ENCODE measurements around the gene ITSN1.

The ITSN1 gene

DNA sequence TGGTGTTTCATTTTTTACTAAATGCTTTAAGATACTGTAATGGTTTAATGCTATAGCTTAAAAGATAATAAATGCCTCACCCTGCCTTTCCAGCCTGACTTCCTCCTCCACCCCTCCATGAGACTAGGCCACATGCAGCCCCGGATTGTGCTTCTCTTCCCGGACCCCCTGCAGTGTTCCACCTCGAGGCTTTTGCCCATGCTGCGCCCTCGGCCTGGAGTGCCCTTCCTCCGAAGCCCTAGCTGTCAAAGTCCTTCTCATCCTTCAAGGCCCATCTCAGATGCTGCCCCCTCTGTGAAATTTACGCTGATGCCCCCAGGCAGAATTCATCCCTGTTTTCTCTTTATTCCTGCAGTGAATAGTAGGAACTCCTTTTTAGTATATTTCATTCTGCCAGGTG lies 174.8 kb downstream of the ITSN1 start:
- no peak for DNase-seq

DNA sequence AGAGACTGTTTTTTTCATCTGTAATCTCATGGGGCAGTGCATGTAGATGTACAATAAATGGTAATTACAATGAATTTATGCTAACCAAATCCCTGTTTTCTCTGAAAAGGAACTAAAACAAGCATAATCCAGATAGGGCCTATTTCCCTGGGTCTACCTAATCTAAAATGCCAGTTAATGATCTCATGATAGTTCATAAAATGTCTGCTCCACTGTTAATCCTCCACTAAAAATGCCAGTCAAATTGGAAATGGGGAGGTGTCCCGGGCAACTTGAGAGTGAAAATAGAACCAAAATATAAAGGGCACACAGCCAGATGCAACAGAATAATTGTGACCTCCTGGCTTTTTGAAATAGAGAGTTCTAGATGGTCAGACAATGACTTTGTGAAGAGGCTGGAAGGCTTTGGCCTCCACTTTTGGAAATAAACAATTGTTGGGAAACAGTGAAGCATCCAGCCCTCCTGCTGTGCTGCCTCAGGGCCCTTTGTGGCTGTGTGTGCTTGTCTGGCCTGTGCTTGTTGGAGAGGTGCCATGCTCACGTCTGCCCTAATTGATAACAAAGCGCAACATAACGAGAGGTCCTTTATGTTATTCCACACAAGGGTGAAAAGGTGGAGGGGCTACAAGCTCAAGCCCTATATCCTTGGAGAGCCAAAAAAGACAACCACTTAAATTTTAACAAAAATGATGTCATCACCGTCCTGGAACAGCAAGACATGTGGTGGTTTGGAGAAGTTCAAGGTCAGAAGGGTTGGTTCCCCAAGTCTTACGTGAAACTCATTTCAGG lies 175.6 kb downstream of the ITSN1 start:
- peak; percentile 79 for DNase-seq

DNA sequence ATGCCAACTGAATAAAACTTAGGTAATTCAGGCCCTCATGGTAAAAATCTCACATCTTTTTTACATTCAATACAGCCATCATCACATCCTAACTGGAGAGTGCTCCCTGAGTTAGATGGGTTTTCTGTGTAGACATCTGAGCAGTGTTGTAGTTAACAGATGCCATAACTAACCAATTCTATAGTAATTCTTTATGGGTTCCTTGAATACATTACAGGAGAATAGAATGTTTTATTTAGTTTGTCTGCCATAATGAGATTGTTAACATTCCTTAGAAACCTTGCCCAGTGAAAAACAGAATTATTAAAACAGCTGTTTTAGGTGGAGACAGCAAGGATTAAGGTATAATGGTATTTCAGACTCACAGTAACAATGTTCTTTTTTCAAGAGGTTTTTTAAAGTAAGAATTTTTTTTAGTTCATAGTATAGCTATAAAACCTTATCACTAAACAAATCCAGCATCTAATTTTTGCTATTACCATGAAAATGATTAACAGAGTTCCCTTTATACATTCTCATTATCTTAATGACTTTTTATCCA lies 178.0 kb downstream of the ITSN1 start:
- DNase-seq: no peak

DNA sequence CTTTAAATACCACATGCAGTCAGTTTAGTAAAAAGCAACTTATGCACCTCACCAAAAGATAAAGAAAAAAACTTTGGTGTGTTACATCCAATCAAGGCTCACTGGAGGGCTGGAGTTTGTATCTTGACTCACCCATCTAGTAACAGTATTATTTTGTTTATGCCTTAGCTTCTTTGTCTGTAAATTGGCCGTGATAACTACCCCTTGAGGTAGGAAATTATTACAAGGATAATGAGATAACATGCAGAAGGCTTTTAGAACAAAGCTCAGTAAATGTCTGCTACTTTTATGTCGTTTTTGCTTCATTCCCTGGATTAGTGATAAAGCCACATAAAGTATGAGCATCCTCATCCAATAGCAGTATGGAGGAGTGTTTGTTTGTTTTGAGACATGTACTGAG lies 178.5 kb downstream of the ITSN1 start:
- no peak for DNase-seq

DNA sequence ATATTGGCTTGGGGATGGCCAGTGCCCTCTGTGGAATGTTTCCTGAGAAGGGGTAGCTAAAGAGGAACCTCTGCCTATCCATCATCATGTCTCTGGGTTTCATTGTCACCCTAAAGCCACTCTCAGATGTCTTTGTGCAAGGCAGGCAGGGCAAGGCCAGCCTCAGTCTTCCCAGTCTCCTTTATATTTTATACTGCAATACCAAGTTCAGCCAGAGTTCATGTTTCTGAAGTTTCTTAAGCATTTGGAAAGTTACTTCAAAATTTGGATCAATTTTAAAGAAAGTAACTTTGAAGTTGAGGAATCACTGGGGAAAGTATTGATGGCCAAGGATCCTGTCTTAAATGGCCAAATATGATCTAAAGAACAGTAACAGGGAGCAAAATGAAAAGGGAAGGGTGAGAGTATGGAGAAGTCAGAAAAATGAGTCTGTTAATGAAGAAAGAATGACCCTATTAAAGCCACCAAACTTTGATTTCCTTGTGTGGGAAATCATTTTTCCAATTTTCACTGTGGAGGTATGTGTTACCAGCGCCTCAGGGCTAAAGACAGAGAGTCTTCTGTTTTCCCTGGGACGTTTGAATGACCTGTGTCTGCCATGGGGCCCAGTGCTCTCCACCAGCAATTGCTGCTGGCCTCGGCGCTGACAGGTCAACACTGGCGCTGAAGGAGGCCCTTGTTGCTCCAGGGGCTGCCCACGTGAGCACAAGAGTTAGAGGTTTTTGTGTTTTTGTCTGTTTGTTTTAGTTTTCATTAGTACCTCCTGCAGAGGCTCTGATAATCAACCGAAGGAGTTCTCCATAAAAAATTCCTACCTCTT lies 179.4 kb downstream of the ITSN1 start:
- no peak for DNase-seq

DNA sequence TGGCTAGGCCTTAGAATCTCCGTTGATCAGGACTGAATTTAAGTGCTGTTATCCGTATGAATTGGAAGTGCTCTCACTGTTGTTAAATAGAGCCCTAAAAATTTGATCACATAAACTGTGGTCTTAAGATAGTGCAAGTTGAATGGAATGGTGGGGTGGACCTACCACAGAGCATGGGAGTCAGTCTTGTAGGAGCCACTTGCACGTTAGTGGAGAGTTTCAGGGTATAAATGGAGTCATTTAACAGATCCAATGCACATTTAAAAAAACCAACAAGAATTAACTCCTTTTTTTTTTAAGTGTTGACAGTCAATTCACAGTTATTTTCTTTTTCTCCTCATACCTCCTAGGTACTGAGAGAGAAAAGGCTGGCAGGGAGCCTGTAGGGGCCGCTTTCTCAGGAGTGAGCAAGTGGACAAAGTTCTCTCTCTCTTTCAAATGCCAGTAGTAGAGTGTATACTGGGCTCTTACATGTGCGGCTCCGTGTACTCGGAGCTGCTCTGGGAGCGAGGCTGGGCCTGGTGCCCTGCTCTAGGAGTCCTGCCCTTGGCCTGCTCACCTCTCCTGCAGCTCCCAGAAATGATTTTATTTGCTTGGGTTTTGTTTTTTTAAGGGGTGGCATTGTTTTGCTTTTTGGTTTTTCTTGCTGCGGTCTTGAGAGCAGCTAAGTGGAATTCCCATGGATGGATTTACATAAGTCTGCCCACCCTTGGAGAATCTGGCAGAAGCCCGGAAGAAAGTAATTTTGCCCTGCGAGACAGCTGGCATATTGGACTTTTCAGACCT lies 182.0 kb downstream of the ITSN1 start:
- no peak for DNase-seq

DNA sequence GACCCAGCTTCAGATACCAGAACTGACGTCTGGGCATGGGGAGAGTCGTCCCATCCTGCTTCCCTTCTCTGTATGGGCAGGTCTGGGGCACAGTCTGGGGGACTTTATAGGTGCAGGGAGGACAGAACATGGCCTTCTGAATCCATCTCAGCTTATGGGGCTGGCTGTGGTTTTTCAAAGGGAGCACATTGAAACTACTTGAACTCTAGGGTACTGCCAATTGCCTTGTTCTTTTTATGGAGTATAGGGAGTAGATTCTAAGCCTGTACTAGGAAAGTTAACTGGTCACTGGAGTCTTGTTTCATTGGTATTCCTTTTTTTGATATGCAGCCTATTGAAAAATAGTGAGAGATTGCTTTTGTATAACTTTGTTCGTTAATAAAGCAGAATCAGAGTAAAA lies 183.1 kb downstream of the ITSN1 start:
- no peak for DNase-seq

DNA sequence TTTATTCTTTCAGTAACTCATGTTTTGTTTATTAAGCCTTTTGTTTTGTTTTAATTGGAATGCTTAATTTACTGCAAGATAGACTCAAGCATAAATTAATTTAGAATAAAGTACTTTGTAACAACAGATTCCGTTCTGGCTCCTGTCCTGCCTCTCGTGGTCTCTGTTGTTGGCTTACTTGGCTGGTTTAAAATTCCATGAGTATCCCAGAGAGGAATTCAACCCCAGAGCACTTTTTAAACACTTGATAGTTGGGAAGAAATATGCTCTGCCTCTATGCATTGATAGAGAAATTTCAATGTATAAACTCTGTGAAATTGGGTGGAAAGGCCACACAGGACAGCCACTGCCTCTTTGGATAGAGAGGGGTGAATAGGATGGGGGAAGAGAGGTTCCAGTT lies 183.6 kb downstream of the ITSN1 start:
- no peak for DNase-seq

DNA sequence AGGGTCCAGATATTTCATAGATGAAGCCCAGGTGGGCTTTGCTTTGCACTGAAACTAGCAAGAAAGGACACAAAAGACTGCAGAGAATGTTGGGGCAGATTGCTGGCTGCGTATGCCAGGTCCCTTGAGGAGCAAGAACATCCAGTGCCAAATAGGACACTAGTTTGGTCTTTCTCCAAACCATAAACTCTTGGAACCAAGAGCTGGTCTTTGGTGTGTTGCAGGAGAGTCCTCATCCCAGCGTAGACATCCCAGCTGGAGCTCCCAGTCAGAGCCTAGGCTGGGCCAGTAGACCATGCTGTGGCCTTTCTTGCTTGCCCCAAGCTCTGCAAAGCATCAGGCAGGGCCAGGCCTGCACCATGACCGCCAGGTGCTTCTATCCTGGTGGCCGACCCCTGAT lies 185.8 kb downstream of the ITSN1 start:
- no peak for DNase-seq

DNA sequence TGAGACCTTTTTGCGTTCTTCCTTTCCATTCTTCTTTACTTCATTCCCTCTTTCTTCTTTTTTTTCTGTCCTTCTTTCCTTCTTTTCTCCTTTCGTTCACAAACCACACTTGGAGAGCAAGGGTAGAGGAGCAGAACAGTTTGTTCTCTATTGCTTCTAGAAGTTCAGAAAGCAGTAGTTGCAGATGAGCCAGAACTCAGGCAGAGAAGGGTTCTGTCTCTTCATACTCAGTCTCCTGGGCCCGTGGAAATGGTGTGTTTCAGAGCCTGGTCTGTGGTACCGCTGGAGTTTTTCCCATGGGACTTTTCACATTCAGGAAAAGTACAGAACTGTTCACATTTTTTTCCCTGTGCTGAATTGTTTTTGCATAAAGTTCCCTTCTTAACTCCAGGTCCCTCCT lies 186.3 kb downstream of the ITSN1 start:
- no peak for DNase-seq

DNA sequence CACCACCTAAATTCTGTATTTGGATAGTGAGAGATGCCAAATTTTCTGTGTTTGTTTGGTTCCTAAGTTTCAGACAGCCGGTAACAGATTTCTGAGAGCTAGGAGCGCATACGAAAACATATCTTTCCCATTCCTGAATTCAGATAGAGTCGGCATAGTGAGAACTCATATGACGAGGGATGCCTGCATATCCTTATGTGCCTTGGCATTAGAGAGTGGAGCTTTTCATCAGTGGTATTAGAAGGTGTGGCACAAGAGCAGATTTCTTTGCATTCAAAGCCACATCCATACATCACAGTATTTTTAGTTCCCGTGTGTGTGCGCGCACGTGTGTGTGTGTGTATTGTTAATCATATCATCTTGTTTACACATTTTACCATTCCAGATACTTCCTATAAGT lies 187.5 kb downstream of the ITSN1 start:
- DNase-seq: no peak

DNA sequence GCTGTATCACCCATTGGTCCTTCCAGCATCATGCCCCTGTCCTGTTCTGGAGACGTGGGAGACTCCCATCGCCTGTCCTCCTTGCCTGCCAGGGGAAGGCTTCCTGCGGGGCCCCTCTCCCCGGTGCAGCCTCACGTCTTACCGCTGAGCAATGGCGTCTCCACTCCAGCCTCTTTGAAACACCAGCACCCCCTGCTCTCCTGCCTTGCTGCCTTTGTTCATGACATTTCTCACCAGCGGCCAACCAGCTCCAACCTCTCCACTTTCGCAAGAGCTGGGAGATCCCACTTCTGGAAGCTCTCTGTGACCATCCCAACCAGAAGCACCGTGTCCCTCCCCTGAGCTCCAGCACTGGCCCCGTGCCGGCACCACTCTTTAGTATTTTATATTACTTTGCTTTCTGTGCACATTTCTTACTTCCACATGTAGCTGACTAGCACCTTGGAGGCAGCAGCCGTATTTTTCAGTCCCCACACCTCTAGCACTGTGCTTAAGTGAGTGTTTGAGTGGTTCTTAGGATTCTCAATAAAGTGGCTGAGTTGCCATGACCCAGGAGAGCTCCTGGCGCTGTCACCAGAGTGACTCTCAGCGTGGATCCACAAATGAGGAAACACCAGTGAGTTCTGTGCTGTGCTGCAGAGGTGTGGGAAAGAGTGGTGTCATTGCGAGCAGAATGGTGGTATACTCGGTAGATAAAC lies 189.8 kb downstream of the ITSN1 start:
- no peak for DNase-seq

DNA sequence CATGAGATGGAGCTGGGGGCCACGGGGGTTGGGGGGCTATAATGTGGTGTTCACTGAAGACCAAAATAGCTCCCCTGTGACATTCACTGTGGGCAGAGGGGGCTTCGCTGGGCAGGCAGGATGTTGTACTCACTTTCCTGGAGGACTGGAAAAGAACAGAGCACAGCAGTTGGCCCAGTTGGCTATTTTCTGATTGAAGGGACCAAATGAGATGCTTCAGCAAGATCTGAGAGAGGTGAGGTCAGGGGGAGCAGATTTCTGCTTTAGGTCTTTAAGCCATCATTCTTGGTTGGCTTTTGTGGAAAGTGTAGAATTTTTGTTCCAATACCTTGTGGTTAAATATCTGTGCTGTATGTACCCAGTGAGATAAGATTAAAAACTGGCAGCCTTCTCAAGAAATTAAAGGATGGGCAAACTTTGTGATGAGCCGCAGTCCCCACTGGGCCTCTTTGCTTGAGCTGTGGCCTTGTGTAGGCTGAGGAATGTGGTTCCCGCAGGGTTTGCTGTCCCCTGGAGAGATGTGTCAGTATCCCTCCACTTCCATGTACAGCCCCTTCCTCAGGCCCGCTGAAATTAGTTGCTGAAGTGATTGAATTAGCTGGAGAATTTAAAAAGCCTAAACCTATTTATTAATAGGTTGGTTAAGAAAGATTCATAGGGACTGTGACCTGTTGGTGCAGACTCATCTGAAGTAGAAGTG lies 192.7 kb downstream of the ITSN1 start:
- DNase-seq: no peak

DNA sequence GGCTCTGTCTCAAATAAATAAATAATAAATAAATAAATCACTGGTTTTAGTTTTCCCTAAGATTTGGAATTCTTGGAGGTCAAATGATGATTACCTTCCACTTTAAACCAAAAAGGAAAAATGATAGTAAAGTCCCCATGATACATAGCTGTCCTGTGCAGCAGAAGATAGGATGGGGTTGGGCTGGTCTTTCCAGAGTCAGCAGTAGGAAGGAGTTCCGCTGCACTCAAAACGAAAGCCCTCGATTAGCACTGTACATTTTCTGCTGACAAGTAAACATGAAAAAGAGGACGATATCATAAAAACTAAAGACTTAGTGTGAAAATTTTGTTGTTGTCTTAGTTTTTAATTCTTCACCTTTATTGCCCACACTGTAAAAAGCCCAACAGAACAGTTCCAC lies 193.6 kb downstream of the ITSN1 start:
- DNase-seq: no peak

DNA sequence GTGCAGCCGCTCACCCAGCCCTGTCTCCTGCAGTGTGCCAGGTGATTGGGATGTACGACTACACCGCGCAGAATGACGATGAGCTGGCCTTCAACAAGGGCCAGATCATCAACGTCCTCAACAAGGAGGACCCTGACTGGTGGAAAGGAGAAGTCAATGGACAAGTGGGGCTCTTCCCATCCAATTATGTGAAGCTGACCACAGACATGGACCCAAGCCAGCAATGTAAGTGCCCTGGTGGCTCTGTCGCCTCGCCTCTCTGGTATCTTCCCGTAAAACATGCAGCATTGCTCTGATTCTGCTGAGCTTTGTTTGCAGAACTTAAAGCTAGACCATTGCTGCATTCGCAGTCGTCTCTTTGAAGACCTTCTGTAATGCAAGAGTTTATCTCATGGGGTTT lies 194.1 kb downstream of the ITSN1 start:
- no peak for DNase-seq

DNA sequence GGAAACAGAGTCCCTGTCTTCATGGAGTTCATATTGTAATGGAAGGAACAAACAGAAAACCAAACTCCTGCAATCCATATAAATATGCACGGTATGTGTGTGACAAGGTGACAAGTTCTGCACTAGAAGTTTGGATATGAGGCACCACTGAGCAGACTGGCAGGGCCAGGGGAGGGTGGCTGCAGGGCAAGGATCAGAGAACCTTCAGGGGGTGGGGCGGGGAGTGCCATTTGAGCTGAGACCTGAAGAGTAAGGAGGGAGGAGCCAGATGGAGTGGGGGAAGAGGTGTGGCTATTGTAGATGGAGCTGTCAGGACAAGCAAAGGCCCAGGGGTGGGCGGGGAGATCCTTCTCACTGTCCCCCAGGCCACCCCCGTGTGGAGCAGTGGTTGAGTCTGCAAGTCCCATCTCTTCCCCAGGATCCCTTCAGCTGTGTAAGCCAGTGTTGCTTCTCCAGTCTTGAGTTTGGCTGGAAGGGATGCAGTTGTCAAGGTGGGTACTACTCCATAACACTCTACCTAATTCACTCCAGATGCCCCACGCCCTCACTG lies 196.9 kb downstream of the ITSN1 start:
- DNase-seq: no peak

DNA sequence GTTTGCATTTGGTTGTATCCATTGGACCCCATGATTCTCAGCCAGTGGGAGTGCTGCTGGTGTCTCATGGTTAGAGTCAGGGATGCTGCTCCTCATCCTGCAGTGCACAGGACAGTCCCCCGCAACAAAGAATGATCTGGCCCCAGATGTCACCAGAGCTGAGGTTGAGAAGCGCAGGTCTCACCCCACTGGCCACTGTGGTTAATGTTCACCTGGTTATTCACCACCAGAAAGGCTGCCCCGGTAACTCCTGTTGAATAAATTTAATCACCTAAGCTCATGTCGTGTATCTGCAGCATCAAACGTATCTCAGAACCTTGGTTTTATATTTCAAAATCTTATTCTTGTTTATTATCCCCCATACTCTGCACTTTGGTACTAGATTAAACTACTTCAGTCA lies 197.5 kb downstream of the ITSN1 start:
- no peak for DNase-seq

DNA sequence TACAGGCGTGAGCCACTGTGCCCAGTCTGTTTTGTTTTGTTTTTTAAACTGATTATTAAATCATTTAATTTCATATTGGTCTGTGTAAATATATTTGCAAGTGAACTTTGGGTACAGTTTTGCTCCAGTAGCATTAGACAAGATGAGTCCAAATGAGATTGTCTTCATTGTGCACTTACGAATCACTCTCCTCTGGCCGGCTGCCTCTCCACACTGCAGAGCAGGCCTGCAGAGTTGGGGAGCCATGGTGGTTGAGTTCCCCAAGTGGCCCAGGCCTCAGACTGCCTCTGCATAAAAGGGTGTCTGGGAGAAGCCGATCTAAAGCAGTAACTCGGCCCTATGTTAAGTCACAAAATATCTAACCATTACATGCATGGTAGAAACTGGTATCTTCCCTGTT lies 198.5 kb downstream of the ITSN1 start:
- no peak for DNase-seq

DNA sequence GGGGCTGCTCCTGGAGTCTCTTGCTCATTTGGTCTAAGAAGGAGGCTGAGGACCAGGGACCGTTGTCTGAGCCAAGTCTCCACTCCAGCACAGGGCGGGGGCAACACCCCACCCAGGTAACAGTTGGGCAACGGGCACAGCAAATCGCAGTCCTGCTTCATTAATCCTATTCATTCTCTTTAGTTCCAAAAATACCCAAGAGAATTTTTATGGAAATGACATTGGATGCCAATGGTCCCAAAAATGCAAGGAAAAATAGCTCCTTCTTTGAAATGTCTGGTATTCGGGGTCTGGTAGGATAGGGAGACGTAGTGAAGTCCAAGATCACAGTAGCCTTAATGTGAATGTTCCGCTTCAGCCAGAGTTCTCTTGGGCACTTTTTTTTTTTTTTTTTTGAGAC lies 199.3 kb downstream of the ITSN1 start:
- DNase-seq: no peak

DNA sequence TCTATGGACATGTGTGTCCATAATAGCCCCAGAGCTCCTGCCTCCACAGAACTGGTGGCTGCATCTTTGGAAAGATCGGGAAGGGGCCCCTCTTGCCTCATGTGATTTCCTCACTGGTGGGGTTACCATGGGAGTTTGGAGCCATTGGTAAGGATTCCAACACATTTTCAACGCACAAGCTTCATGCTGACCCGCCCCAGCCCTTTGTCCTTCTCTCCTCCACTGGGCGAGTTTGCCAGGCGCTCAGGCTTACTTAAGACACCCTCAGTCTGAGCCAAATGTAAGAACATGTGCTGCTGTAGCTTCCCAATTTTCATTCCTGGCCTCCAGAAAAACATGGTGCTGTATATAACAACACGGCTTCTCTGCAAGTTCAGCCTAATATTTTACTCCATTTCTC lies 200.9 kb downstream of the ITSN1 start:
- no peak for DNase-seq

DNA sequence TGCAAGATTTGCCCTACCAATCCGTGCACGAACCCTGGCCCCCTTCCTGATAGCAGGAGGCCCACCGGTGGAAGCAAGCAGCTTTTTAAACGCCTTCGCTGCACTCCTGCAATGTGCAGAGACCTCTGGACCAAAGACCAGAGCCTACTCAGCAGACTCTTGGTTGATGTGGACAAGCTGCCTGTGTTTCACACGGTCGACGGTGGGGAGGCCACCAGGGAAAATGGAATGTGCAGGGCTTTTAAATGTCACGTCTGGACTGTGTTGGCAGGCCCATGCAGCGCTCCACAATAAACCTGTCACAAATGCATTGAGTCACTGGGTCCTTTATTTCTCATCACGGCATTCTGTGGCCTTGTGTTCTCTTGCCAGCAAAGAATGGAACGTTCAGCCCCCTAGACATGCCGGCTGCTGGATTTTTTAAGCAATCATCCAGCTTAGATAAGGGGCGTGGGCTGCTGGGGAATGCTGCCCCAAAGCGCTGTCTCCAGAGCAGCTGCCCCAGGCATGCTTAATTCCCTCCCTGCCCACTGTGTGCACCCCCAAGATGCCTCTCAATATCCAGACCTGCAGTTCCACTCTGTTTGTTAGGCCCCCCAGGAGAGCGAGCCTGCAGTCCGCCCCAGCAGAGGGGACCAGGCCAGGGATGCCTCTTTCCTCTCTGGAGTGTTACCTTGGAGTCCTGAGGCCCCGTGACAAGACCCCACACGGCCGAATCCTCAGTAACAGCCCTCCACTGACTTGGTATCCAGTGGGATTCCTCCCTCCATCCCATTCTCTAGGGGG lies 202.0 kb downstream of the ITSN1 start:
- DNase-seq: no peak
